ENCODE data around the gene GABRA5.

DNA sequence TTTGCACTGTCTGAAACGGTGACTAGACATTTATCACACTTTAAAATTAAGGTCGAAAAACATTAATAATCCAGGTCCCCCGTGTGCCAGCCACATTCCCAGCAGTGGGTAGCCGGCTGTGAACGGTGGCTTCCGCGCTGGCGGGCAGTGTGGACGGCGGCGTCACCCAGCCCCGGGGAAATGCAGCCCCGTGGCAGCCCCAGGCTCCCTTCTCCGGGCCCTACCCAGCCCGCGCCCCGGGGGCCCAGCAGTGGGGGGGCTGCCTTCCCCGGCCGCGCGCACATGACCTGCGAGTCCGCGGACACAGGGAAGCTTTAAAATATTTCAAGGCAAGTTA lies 25.3 kb downstream of the GABRA5 start:
- no peak for TF ChIP-seq CHD1 (IDR thresholded peaks at IDR 0.05; ENCODE audit: low read depth, low read length)
- TF ChIP-seq POLR2A (IDR thresholded peaks at IDR 0.05; ENCODE audit: low read depth, low read length): no peak
- TF ChIP-seq, protein P1, sequence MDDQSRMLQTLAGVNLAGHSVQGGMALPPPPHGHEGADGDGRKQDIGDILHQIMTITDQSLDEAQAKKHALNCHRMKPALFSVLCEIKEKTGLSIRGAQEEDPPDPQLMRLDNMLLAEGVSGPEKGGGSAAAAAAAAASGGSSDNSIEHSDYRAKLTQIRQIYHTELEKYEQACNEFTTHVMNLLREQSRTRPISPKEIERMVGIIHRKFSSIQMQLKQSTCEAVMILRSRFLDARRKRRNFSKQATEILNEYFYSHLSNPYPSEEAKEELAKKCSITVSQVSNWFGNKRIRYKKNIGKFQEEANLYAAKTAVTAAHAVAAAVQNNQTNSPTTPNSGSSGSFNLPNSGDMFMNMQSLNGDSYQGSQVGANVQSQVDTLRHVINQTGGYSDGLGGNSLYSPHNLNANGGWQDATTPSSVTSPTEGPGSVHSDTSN (IDR thresholded peaks at IDR 0.05; ENCODE audit: insufficient replicate concordance, low read depth, low read length): no peak
- TF ChIP-seq MXI1 (IDR thresholded peaks at IDR 0.05; ENCODE audit: low read depth, low read length): no peak
- TF ChIP-seq CHD2 (IDR thresholded peaks at IDR 0.05; ENCODE audit: borderline replicate concordance, low read depth, low read length): no peak
- no peak for TF ChIP-seq EZH2 (IDR thresholded peaks at IDR 0.05; ENCODE audit: borderline replicate concordance, control insufficient read depth, low read depth, low read length)
- TF ChIP-seq, protein P2, sequence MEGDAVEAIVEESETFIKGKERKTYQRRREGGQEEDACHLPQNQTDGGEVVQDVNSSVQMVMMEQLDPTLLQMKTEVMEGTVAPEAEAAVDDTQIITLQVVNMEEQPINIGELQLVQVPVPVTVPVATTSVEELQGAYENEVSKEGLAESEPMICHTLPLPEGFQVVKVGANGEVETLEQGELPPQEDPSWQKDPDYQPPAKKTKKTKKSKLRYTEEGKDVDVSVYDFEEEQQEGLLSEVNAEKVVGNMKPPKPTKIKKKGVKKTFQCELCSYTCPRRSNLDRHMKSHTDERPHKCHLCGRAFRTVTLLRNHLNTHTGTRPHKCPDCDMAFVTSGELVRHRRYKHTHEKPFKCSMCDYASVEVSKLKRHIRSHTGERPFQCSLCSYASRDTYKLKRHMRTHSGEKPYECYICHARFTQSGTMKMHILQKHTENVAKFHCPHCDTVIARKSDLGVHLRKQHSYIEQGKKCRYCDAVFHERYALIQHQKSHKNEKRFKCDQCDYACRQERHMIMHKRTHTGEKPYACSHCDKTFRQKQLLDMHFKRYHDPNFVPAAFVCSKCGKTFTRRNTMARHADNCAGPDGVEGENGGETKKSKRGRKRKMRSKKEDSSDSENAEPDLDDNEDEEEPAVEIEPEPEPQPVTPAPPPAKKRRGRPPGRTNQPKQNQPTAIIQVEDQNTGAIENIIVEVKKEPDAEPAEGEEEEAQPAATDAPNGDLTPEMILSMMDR (IDR thresholded peaks at IDR 0.05 in 2 of 3, conservative IDR thresholded peaks at IDR 0.05 in 1 of 3; ENCODE audit: control insufficient read depth in 2 of 3, extremely low read depth in 1 of 3, insufficient read depth in 1 of 3, low read depth in 3 of 3, low read length in 3 of 3): no peak
- TF ChIP-seq ZNF24 (IDR thresholded peaks at IDR 0.05): no peak
- TF ChIP-seq CBFB (IDR thresholded peaks at IDR 0.05; ENCODE audit: low read depth): no peak
- no peak for TF ChIP-seq EP300 (IDR thresholded peaks at IDR 0.05; ENCODE audit: borderline replicate concordance in 1 of 2, control insufficient read depth in 1 of 2, low read depth in 2 of 2, low read length in 2 of 2)
- TF ChIP-seq TBL1XR1 (IDR thresholded peaks at IDR 0.05; ENCODE audit: low read depth, low read length): no peak

All from GM12878 (cell line).